ENCODE results near the gene TMCC2. TPM values are rescaled to one million over a fixed set of nuclear protein-coding genes. Genes with fewer than 3 reads are reported as not detected.

Gene TMCC2
- total RNA-seq, 6 donors from 2014 or later = 1.3 to 7.2 (median 3.8) TPM

- DNase-seq (no peak), ATAC-seq (ENCODE audit: low FRiP score in 2 of 2) (no peak)
- no peak overlapping the region for H3K27ac ChIP-seq
- TF ChIP-seq POLR2A (IDR thresholded peaks at IDR 0.05) = no peak
- TF ChIP-seq EP300 (IDR thresholded peaks at IDR 0.05) = no peak
- WGBS, 2 donors = 42 to 50% methylated on average over 1 of the region's 1 CpG
- H3K27me3 ChIP-seq = no peaks in the 10 kb centered on the region
- peaks cover 5 to 69% (median 61%) of the 10 kb centered on the region in 4 donors for H3K36me3 ChIP-seq
- no peak overlapping the region for H3K4me3 ChIP-seq
- H3K4me1 ChIP-seq = peaks cover 22 to 37% (median 25%) of the 10 kb centered on the region in 4 donors
- H3K9me3 ChIP-seq = no peaks in the 10 kb centered on the region
Measured at GRCh38 chr1:205309741-205310140, 82.0 kb downstream of the TMCC2 start.

GRCh38 chr1:205310976-205311704 lies 83.4 kb downstream of the TMCC2 start:
- 88 to 94% methylated on average over 8 of the region's 8 CpGs for WGBS, 2 donors
- H3K36me3 ChIP-seq = peaks cover 0 to 55% (median 47%) of the 10 kb centered on the region in 4 donors
- peaks cover 33 to 50% (median 39%) of the 10 kb centered on the region in 4 donors for H3K4me1 ChIP-seq
- peak overlapping the region in 3 of 4 donors; percentile 18 to 54 (median 29) for H3K27ac ChIP-seq
- ATAC-seq (ENCODE audit: low FRiP score in 2 of 2) (peak in 1 of 2 donors; percentile 57), DNase-seq (no peak)
- TF ChIP-seq POLR2AphosphoS5 (IDR thresholded peaks at IDR 0.05) = no peak
- no peak for TF ChIP-seq EP300 (IDR thresholded peaks at IDR 0.05)
- TF ChIP-seq POLR2A (IDR thresholded peaks at IDR 0.05) = no peak
- no peak for TF ChIP-seq CTCF (IDR thresholded peaks at IDR 0.05)
- no peaks in the 10 kb centered on the region for H3K27me3 ChIP-seq
- H3K9me3 ChIP-seq = no peaks in the 10 kb centered on the region
- H3K4me3 ChIP-seq = no peak overlapping the region

- H3K9me3 ChIP-seq = no peaks in the 10 kb centered on the region
- no peak for TF ChIP-seq POLR2AphosphoS5 (IDR thresholded peaks at IDR 0.05)
- no peak for TF ChIP-seq EP300 (IDR thresholded peaks at IDR 0.05)
- no peak for TF ChIP-seq POLR2A (IDR thresholded peaks at IDR 0.05)
- no peak for TF ChIP-seq CTCF (IDR thresholded peaks at IDR 0.05)
- ATAC-seq (ENCODE audit: low FRiP score in 2 of 2) (no peak), DNase-seq (no peak)
- no peaks in the 10 kb centered on the region for H3K27me3 ChIP-seq
- peaks cover 0 to 37% (median 29%) of the 10 kb centered on the region in 4 donors for H3K36me3 ChIP-seq
- peak overlapping the region in 2 of 4 donors; percentile 15 to 31 for H3K4me3 ChIP-seq
- peak overlapping the region; percentile 83 to 96 (median 88) for H3K27ac ChIP-seq
- WGBS, 2 donors = 41 to 51% methylated on average over 10 of the region's 10 CpGs
- peaks cover 52 to 68% (median 58%) of the 10 kb centered on the region in 4 donors for H3K4me1 ChIP-seq
Measured at GRCh38 chr1:205312866-205313562, 85.3 kb downstream of the TMCC2 start.

GRCh38 chr1:205313563-205314308 lies 86.0 kb downstream of the TMCC2 start:
- whole genome bisulfite sequencing, 2 donors = 16 to 23% methylated on average over 20 to 21 of the region's 21 CpGs
- H3K27ac ChIP-seq = peak overlapping the region; percentile 83 to 96 (median 88)
- H3K27me3 ChIP-seq = no peaks in the 10 kb centered on the region
- H3K9me3 ChIP-seq = no peaks in the 10 kb centered on the region
- peak; percentile 64 to 88 for DNase-seq
- ATAC-seq (ENCODE audit: low FRiP score in 2 of 2) = peak; percentile 66 to 78
- H3K36me3 ChIP-seq = peaks cover 0 to 29% (median 21%) of the 10 kb centered on the region in 4 donors
- H3K4me1 ChIP-seq = peaks cover 59 to 75% (median 65%) of the 10 kb centered on the region in 4 donors
- peak overlapping the region in 3 of 4 donors; percentile 8 to 31 (median 15) for H3K4me3 ChIP-seq
- TF ChIP-seq POLR2AphosphoS5 (IDR thresholded peaks at IDR 0.05) (peak in 1 of 2 donors; percentile 40), CTCF (IDR thresholded peaks at IDR 0.05) (no peak), POLR2A (IDR thresholded peaks at IDR 0.05) (peak in 1 of 4 donors; percentile 43), EP300 (IDR thresholded peaks at IDR 0.05) (peak in 1 of 4 donors; percentile 12)

Data from upper lobe of left lung (tissue), 6 donors.